GM06990 (cell line): ENCODE results near the gene TNIK.

Experiments
- DNase-seq: peaks from one replicate; pipeline ENCODE4 v3.0.0-alpha.2; 2011; ENCODE audit not compliant: insufficient read length; ENCODE audit errors: extremely low read depth
- H3K27me3 ChIP-seq: replicated peaks from 2 replicates; pipeline ENCODE4 v1.6.0; 2011; ENCODE audit warnings: low read length; ENCODE audit not compliant: control insufficient read depth, insufficient read depth
- H3K36me3 ChIP-seq: 2 replicates; pipeline ENCODE4 v1.5.1; 2011; ENCODE audit warnings: low read length; ENCODE audit not compliant: control insufficient read depth, insufficient read depth
- H3K4me3 ChIP-seq: replicated peaks from 2 replicates; pipeline ENCODE4 v1.5.1; 2011; ENCODE audit warnings: low read depth, mild to moderate bottlenecking, control low read depth, low read length
- TF ChIP-seq, protein P1 (sequence below): IDR thresholded peaks from 2 replicates; pipeline ENCODE4 v1.5.1; 2011; ENCODE audit warnings: low read length, control low read depth, mild to moderate bottlenecking, inconsistent platforms; ENCODE audit not compliant: insufficient read depth, poor library complexity, severe bottlenecking

TNIK gene

DNA sequence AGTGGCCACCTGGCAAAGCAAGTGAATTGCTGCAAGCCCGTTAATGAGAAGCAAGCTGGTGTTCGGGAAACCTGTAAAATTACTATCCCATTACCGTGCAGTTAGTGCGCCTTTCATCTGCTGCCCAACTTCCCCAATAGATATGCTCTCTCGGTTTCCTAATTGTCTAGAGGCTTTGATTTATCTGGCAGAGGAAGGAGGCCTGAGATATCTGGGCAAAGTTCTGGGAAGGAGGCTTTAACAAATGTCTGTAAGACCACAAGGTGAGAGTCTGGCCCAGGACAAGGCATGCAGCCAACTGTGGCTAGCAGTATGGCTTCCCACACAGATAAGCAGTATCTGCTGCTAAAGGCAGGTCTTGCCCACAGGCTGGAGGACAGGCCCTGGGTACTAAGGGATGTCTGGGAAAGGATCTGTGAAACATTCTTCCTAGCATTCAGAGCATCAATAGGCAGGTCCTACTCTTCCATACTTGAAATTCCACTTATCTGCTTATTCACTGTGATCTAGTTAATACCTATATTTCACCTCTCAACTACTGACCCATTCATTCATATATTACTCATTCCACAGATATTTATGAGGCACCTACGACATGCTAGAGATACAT, 303.7 kb downstream of the TNIK start:
- H3K36me3 ChIP-seq, result peaks cover 47% of the 10 kb centered on the region
- no peak for DNase-seq
- no peaks in the 10 kb centered on the region for H3K27me3 ChIP-seq
- H3K4me3 ChIP-seq, result no peak overlapping the region
- TF ChIP-seq, protein P1, sequence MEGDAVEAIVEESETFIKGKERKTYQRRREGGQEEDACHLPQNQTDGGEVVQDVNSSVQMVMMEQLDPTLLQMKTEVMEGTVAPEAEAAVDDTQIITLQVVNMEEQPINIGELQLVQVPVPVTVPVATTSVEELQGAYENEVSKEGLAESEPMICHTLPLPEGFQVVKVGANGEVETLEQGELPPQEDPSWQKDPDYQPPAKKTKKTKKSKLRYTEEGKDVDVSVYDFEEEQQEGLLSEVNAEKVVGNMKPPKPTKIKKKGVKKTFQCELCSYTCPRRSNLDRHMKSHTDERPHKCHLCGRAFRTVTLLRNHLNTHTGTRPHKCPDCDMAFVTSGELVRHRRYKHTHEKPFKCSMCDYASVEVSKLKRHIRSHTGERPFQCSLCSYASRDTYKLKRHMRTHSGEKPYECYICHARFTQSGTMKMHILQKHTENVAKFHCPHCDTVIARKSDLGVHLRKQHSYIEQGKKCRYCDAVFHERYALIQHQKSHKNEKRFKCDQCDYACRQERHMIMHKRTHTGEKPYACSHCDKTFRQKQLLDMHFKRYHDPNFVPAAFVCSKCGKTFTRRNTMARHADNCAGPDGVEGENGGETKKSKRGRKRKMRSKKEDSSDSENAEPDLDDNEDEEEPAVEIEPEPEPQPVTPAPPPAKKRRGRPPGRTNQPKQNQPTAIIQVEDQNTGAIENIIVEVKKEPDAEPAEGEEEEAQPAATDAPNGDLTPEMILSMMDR, result no peak

DNA sequence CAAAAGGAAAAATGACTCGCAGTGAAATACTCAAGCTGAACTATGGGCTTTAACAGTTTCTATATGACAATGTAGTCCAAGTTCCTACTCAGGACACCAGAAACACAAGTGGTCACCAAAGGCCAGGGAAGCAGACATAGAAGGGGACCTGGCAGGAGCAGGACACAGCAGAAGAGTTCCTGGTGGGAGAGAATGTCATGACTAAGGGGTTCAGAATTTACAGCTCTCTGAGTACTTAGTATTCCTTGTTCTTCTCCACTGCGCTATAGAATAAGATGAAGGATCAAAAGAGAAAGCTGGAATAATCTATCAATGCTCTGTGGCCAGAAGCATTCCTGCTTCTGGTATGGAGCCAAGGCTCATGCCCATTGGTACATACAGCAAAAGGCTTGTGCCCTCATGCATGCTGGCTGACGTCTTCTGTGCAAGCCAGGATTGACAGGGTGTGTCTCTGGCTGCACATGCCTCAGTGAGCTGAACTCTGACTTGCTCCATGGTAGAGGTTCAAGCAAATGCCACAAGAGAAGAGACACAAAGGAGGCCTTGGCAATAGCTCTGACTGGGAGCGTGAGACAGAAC, 305.0 kb downstream of the TNIK start:
- DNase-seq, result no peak
- H3K36me3 ChIP-seq, result peaks cover 46% of the 10 kb centered on the region
- H3K4me3 ChIP-seq, result no peak overlapping the region
- no peaks in the 10 kb centered on the region for H3K27me3 ChIP-seq
- TF ChIP-seq, protein P1, result no peak

DNA sequence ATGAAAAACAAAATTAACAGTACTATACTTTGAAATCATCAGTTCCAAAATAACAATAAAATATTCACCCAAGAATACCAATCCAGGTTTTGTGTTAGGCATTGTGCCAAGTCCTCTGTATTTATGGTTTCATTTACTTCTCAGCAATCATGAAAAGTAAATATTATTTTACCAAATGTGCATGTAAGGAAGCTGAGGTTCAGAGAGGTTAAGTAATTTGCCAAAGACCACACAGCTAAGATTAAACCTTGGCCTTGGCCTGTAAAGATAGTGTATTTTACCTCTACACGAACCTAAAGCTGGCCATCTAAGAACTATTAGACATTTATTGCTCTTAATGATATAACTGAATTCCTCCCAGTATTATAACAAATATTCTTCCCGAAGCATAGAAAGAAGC, 309.3 kb downstream of the TNIK start:
- Histone ChIP-seq H3K27me3 (no peaks in the 10 kb centered on the region), H3K36me3 (peaks cover 23% of the 10 kb centered on the region), H3K4me3 (no peak overlapping the region)
- no peak for DNase-seq
- TF ChIP-seq, protein P1, result no peak

DNA sequence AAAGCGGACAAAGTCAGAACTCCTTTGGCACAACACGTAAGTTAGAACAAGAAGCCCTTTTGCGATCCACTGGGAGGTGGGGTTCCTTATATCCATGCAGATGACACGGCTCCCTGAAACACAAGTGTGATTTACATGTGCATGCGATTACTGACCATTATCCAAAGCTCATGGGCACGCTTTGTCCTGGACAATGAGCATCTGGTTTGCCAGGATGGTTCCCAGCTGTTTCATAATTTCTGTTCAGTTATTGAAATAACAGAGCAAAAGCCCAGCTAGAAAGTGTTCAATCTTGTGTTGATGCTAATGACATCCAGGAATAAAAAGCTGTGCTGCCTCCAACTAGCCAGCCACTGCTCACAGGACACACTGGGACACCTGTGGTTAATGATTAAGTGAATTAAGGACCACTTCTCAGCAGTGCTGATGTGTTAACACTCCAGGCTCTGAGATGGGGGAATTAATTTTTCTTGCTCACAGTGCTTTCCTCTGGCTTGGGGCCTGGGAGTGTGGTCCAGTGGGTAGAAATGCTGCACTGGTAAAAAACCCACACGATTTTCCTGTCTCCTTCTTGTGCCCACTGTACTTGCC, 310.6 kb downstream of the TNIK start:
- no peak for DNase-seq
- peaks cover 17% of the 10 kb centered on the region for H3K36me3 ChIP-seq
- H3K27me3 ChIP-seq, result no peaks in the 10 kb centered on the region
- no peak overlapping the region for H3K4me3 ChIP-seq
- TF ChIP-seq, protein P1, result no peak

DNA sequence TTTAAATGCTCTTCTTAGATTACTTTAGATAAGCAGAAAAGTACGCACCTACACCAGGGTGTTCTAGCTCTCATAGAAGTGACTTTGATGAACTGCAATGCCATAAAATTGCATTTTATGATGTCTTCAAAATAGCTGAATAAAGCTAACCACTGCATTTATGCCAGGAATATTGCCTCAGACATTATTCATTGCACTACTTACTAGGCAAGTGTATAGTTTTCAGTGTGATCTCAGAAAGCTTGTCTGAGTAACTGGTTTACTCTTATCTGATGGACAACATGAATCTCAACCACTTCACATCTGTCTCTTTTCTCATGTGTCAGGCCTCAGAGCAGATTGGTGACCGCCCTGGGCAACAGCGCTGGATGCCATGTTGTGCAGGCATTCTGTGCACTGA, 314.4 kb downstream of the TNIK start:
- DNase-seq, result no peak

More for the DNA sequence above, 314.4 kb downstream of the TNIK start:
- H3K4me3 ChIP-seq, result no peak overlapping the region
- H3K36me3 ChIP-seq, result peaks cover 10% of the 10 kb centered on the region
- no peaks in the 10 kb centered on the region for H3K27me3 ChIP-seq
- TF ChIP-seq, protein P1, result no peak
